Skeletal muscle satellite cell (primary cell): ENCODE data around the gene IBSP.

ENCODE experiments used
- H3K27me3 ChIP-seq: 2 replicates; pipeline ENCODE4 v1.7.0; 2013; ENCODE audit warnings: low read length; ENCODE audit not compliant: control insufficient read depth, insufficient read depth
- H3K36me3 ChIP-seq: 2 replicates; pipeline ENCODE4 v1.7.0; 2013; ENCODE audit warnings: mild to moderate bottlenecking, control low read depth, low read length; ENCODE audit not compliant: insufficient read depth
- H3K4me1 ChIP-seq: 2 replicates; pipeline ENCODE4 v1.7.0; 2013; ENCODE audit warnings: low read length; ENCODE audit not compliant: control insufficient read depth, insufficient read depth
- H3K4me2 ChIP-seq: 2 replicates; pipeline ENCODE4 v1.7.0; 2013; ENCODE audit warnings: mild to moderate bottlenecking, low read length
- H3K4me3 ChIP-seq: 2 replicates; pipeline ENCODE4 v1.7.0; 2013; ENCODE audit warnings: low read length
- H3K9ac ChIP-seq: 2 replicates; pipeline ENCODE4 v1.7.0; 2013; ENCODE audit warnings: mild to moderate bottlenecking, low read depth, low read length, moderate library complexity
- H3K9me3 ChIP-seq: replicated peaks from 2 replicates; pipeline ENCODE4 v1.7.0; 2013; ENCODE audit warnings: mild to moderate bottlenecking, control low read depth, low read length

IBSP gene

DNA sequence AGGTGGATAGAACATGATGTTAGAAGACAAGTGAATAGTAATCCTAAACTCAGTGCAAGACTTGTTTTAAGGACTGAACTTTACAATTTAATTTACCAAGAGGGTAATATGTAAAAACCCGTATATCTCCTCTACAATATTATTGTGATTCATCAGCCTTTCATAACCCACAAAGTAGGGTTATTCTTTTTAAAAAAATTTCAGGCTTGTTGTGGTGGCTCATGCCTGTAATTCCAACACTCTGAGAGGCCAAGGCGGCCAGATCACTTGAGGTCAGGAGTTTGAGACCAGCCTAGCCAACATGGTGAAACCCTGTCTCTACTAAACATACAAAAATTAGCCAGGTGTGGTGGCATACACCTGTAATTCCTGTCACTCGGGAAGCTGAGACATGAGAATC, 7.2 kb downstream of the IBSP start:
- Histone ChIP-seq H3K4me1 (peaks cover 17% of the 10 kb centered on the region), H3K9me3 (no peaks in the 10 kb centered on the region), H3K9ac (peak overlapping the region; percentile 63), H3K4me3 (no peak overlapping the region), H3K36me3 (no peaks in the 10 kb centered on the region), H3K4me2 (peak overlapping the region; percentile 40), H3K27me3 (no peaks in the 10 kb centered on the region)

DNA sequence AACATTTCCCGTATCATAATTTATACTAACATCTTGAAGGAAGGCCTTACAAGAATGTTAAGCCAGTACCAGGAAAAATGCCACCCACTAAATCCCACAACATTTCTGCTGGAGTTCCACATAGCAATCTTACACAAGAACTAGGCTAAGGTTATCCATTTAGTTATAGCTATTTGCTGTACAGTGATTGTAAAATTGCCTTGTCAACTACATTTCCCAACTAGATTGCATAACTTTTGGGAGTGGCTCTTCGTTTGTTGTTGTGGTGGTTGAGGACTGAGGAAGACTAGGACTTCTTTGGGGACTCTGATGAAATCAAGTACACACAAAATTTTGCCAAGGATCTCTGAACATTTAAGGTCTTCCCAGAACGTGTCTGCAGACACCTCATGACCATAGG, 8.0 kb downstream of the IBSP start:
- H3K4me2 ChIP-seq = no peak overlapping the region
- H3K9ac ChIP-seq = no peak overlapping the region
- H3K4me1 ChIP-seq = peaks cover 24% of the 10 kb centered on the region
- no peaks in the 10 kb centered on the region for H3K9me3 ChIP-seq
- H3K36me3 ChIP-seq = no peaks in the 10 kb centered on the region
- H3K27me3 ChIP-seq = no peaks in the 10 kb centered on the region
- H3K4me3 ChIP-seq = no peak overlapping the region

DNA sequence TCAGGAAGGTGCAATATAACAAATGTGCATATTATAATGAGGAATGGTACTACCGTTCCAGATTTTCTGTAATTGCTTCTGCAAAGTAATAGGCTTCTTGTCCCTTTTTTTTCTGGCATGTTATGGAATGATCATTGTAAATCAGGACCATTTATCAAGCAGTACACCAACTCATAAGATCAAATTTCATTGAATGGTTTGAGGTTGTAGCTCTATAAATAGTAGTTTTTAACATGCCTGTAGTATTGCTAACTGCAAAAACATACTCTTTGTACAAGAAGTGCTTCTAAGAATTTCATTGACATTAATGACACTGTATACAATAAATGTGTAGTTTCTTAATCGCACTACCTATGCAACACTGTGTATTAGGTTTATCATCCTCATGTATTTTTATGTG, 12.6 kb downstream of the IBSP start:
- Histone ChIP-seq H3K4me3 (no peak overlapping the region), H3K9me3 (no peaks in the 10 kb centered on the region), H3K4me2 (no peak overlapping the region), H3K9ac (no peak overlapping the region), H3K27me3 (no peaks in the 10 kb centered on the region), H3K4me1 (peaks cover 10% of the 10 kb centered on the region), H3K36me3 (no peaks in the 10 kb centered on the region)

DNA sequence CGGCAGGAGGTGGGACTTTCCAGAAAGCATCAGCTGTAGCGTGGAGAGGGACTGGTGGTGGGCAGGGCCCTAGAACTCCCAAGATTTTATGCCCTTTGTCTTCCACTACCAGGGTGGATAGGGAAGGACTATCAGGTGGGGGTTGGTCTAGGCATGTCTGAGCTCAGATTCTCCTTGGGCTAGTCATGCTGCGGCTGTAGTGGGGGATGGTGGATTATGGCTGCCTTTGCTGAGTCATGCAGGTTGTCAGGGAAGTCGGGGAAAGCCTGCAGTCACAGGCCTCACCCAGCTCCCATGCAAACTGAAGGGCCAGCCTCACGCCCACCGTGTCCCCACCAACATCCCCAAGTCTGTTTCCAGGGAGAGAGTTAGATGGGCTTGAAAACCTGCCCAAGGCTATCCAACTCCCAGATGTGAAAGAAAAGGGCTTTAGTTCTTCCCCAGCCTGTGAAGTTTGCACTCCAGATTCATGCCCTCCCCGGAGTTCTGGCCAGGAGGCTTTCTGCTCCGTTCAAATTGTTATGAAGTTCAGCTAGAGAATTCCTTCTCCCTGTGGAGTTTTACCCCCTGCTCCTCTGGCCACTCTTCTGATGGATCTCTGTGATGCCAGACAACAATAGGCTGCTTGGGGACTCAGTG, 20.0 kb downstream of the IBSP start:
- Histone ChIP-seq H3K27me3 (no peaks in the 10 kb centered on the region), H3K9me3 (no peaks in the 10 kb centered on the region), H3K4me3 (no peak overlapping the region), H3K4me2 (peak overlapping the region; percentile 35), H3K4me1 (peaks cover 13% of the 10 kb centered on the region), H3K9ac (peak overlapping the region; percentile 52), H3K36me3 (no peaks in the 10 kb centered on the region)

DNA sequence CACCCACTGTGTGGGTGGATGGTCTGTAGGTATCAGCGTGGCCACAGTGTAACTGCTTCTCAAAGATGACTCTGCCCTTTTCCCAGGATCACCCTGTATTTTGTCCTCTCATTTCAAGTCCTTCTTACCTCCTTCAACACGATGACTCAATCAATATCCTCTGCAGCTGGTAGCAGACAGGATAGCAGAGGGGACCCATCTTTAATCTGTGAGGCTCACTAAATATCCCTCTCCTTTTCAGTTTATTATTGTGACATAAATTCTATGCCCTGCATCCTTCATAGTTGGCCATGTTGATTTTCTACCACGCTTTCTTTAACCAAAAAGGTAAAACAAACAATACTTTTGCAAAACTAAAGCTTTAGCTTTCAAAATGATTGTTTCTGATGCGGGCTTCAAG, 23.8 kb downstream of the IBSP start:
- Histone ChIP-seq H3K4me2 (no peak overlapping the region), H3K9ac (no peak overlapping the region), H3K27me3 (no peaks in the 10 kb centered on the region), H3K9me3 (no peaks in the 10 kb centered on the region), H3K4me3 (no peak overlapping the region), H3K4me1 (peaks cover 13% of the 10 kb centered on the region), H3K36me3 (no peaks in the 10 kb centered on the region)

DNA sequence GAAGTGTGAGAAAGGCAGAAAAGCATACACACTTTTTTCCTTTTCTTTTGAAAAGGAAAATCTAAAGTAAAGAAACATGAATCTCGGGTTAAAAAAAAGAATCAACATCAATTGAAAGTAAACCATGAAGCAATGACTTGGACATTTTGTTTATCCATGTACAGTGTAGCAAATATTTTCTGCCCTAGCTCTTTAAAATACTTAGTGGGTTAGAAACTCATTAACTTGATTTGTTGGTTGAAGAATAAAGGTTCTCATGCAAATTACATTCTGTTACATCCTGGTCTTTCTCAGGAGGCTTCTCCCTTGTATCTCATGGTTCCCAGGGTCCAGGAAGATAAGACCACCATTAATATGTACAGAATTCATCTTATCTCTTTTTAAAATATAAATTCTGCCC, 24.4 kb downstream of the IBSP start:
- Histone ChIP-seq H3K9me3 (no peaks in the 10 kb centered on the region), H3K9ac (no peak overlapping the region), H3K4me1 (peaks cover 12% of the 10 kb centered on the region), H3K27me3 (no peaks in the 10 kb centered on the region), H3K36me3 (no peaks in the 10 kb centered on the region), H3K4me3 (no peak overlapping the region), H3K4me2 (no peak overlapping the region)

DNA sequence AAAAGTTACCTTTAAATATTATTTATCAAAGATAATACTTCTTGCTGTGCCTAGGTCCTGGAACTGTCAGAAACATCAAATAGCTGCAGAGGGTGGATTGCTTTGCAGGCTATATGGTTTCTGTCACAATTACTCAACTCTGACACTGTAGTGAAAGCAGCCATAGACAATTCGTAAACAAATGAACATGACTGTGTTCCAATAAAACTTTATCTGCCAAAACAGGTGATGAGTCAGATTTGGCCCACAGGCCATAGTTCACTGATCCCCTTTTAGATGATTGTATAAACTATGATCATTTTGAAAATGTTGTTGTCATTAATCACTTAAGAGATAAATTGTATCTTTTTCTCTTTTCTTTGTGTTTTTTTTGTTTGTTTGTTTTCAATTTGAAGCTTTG, 25.0 kb downstream of the IBSP start:
- H3K4me2 ChIP-seq = no peak overlapping the region
- H3K27me3 ChIP-seq = no peaks in the 10 kb centered on the region

DNA sequence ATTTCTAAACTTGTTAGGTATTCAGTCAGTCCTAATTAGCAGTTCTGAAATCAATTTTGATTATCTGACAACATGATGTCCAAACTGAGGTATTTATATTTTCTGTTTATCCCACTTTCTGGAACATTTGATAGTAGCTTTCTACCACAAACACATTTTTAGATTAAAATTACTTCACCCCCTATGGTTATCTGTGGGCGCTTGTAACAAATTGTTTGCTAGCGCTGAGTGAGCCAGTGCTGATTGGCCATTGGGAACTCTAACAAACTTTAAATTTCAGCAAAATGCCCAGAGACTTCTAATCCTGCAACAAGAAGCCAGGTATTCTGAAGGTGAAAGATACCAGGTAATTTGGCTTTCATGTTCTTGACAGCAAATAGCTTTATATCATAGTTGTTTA, 33.3 kb downstream of the IBSP start, which contains the start of gene MEPE:
TSS of gene MEPE (plus strand) at position 301 of the 400 bp plus-strand sequence. CDS start 1,746 bp downstream, outside the sequence.
- no peaks in the 10 kb centered on the region for H3K27me3 ChIP-seq
- H3K4me3 ChIP-seq = no peak within 1 kb of the TSS
- no peaks in the 10 kb centered on the region for H3K36me3 ChIP-seq
- no peak within 1 kb of the TSS for H3K9ac ChIP-seq
- H3K4me2 ChIP-seq = no peak within 1 kb of the TSS
- H3K4me1 ChIP-seq = peaks cover 7% of the 10 kb centered on the region
- H3K9me3 ChIP-seq = no peaks in the 10 kb centered on the region

More for the DNA sequence above, 25.0 kb downstream of the IBSP start:
- Histone ChIP-seq H3K9ac (no peak overlapping the region), H3K4me3 (no peak overlapping the region), H3K9me3 (no peaks in the 10 kb centered on the region), H3K36me3 (no peaks in the 10 kb centered on the region), H3K4me1 (peaks cover 6% of the 10 kb centered on the region)

DNA sequence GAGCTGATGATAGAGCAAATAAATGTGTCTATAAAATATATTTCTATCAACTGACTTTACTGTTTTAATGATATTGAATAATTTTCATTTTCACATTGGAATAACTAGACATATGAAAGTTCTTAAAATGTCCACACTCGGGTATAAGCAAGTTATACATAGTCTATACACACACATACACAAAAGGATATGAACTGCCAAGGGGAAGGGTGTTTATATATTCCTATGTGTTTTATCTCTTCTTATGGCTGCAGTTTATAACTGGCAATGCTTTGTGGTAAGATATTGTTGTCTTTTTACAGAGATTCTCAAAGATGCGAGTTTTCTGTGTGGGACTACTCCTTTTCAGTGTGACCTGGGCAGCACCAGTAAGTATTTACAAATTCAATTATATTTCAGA, 35.0 kb downstream of the IBSP start:
- Histone ChIP-seq H3K36me3 (no peaks in the 10 kb centered on the region), H3K4me3 (no peak overlapping the region), H3K4me2 (no peak overlapping the region), H3K9me3 (no peaks in the 10 kb centered on the region), H3K9ac (no peak overlapping the region), H3K4me1 (peaks cover 7% of the 10 kb centered on the region), H3K27me3 (no peaks in the 10 kb centered on the region)

DNA sequence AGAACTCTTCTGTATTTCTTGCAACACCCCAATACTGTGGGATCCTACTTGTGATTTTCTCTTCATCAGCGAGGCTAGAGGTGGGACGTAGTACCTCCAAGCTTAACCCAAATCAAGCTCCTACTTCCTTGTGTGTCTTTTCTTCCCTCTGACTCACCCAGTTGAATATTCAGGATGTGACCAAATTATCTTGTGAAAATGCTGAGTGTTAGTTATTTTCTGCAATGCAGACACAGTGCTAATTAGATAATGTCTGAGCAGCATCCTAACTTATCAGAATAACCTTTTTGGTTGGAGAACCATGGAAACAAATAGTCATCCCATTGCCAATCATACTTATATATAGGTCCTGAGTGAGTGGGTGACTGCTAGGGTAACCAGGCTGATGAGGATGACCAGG, 35.8 kb downstream of the IBSP start:
- H3K36me3 ChIP-seq = no peaks in the 10 kb centered on the region
- no peaks in the 10 kb centered on the region for H3K9me3 ChIP-seq
- no peaks in the 10 kb centered on the region for H3K27me3 ChIP-seq
- H3K4me1 ChIP-seq = peaks cover 7% of the 10 kb centered on the region
- no peak overlapping the region for H3K4me2 ChIP-seq
- H3K4me3 ChIP-seq = no peak overlapping the region
- no peak overlapping the region for H3K9ac ChIP-seq

DNA sequence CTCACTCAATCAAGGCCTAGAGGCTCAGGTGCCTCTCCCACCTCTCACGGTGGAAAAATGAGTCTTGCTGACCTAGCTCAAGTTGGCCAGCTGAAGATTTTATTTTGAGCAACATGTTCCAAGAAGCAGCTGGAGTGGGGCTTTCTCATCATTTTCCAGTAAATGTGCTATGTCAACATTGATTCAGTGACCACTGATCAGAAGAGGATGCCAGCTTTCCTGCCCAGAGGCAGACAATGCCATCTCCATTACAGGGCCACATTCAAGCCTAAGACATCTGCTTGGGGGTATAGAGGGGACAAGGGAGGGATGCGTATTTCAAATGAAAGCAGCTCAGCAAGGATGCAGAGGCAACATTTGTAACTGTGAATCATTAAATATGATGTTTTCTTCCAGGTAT, 36.4 kb downstream of the IBSP start:
- Histone ChIP-seq H3K27me3 (no peaks in the 10 kb centered on the region), H3K4me1 (peaks cover 7% of the 10 kb centered on the region), H3K36me3 (no peaks in the 10 kb centered on the region), H3K9me3 (no peaks in the 10 kb centered on the region), H3K4me2 (no peak overlapping the region), H3K9ac (no peak overlapping the region), H3K4me3 (no peak overlapping the region)

DNA sequence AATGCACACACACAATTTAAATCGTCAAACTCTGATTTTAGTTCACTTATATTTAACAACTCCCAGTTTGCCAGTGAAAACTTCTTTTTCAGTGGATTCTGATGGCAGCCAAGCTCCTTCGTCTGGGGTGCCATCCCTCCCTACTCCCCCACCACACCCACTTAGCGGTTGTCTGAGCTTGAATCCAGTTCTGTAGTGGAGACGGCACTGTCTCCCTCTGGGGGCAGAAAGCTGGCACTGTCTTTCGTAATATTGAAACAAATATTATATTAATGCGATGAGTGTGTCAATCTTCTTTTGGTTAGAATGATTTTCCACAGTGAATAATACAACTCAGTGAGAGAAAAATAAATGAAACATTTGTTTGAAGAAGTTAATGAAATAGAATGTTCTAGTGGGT, 38.9 kb downstream of the IBSP start:
- no peaks in the 10 kb centered on the region for H3K9me3 ChIP-seq
- no peak overlapping the region for H3K4me3 ChIP-seq
- no peaks in the 10 kb centered on the region for H3K27me3 ChIP-seq
- no peaks in the 10 kb centered on the region for H3K36me3 ChIP-seq
- peaks cover 8% of the 10 kb centered on the region for H3K4me1 ChIP-seq
- H3K9ac ChIP-seq = no peak overlapping the region
- no peak overlapping the region for H3K4me2 ChIP-seq
